VCaP (cell line): ENCODE results near the gene PI4K2A.

Experiments
- H3K27ac ChIP-seq: fragments of 450-650 bp; 2 replicates; pipeline ENCODE4 v1.5.1; 2017
- CTCF ChIP-seq: fragments of 450-650 bp; conservative IDR thresholded peaks from 2 replicates; pipeline ENCODE4 v1.5.1; 2017; ENCODE audit warnings: mild to moderate bottlenecking, moderate library complexity

Gene PI4K2A

GRCh38 chr10:97719602-97720001, 79.1 kb downstream of the PI4K2A start:
- peak overlapping the region; percentile 68 for H3K27ac ChIP-seq
- TF ChIP-seq CTCF = no peak

GRCh38 chr10:97721871-97722780, 81.7 kb downstream of the PI4K2A start:
- H3K27ac ChIP-seq = no peak overlapping the region
- TF ChIP-seq CTCF = no peak

GRCh38 chr10:97723001-97723400, 82.5 kb downstream of the PI4K2A start:
- H3K27ac ChIP-seq = no peak overlapping the region
- no peak for TF ChIP-seq CTCF

- H3K27ac ChIP-seq = no peak overlapping the region
Measured at GRCh38 chr10:97724341-97724941, 84.0 kb downstream of the PI4K2A start.

More at GRCh38 chr10:97724341-97724941, 84.0 kb downstream of the PI4K2A start:
- no peak for TF ChIP-seq CTCF
